IPS-18a (cell line): ENCODE data around the gene TRMT61A.

Experiments
- H3K27ac ChIP-seq: one replicate; pipeline ENCODE4 v1.5.1; 2013; ENCODE audit warnings: low read length
- H3K27me3 ChIP-seq: one replicate; pipeline ENCODE4 v1.6.1; 2013; ENCODE audit warnings: mild to moderate bottlenecking, low read length; ENCODE audit not compliant: control insufficient read depth, insufficient read depth
- H3K36me3 ChIP-seq: one replicate; pipeline ENCODE4 v1.6.1; 2013; ENCODE audit warnings: low read depth, low read length; ENCODE audit not compliant: control insufficient read depth
- H3K4me1 ChIP-seq: one replicate; pipeline ENCODE4 v1.6.1; 2013; ENCODE audit warnings: low read depth, low read length; ENCODE audit not compliant: control insufficient read depth
- H3K4me3 ChIP-seq: one replicate; pipeline ENCODE4 v1.5.1; 2013; ENCODE audit warnings: low read length
- H3K9ac ChIP-seq: one replicate; pipeline ENCODE4 v1.6.1; 2013; ENCODE audit warnings: mild to moderate bottlenecking, low read length, moderate library complexity
- H3K9me3 ChIP-seq: one replicate; pipeline ENCODE4 v1.6.1; 2013; ENCODE audit warnings: low read depth, low read length; ENCODE audit not compliant: control insufficient read depth

The TRMT61A gene

GRCh38 chr14:103542605-103543088 lies 13.7 kb downstream of the TRMT61A start:
- H3K36me3 ChIP-seq, result no peaks in the 10 kb centered on the region
- peak overlapping the region; percentile 47 for H3K4me3 ChIP-seq
- H3K4me1 ChIP-seq, result peaks cover 29% of the 10 kb centered on the region
- no peaks in the 10 kb centered on the region for H3K27me3 ChIP-seq
- peak overlapping the region; percentile 90 for H3K27ac ChIP-seq
- H3K9me3 ChIP-seq, result no peaks in the 10 kb centered on the region
- peak overlapping the region; percentile 80 for H3K9ac ChIP-seq

GRCh38 chr14:103543140-103543539 lies 14.1 kb downstream of the TRMT61A start:
- Histone ChIP-seq H3K9ac (peak overlapping the region; percentile 80), H3K4me1 (peaks cover 29% of the 10 kb centered on the region), H3K4me3 (peak overlapping the region; percentile 25), H3K27me3 (no peaks in the 10 kb centered on the region), H3K9me3 (no peaks in the 10 kb centered on the region), H3K36me3 (no peaks in the 10 kb centered on the region), H3K27ac (peak overlapping the region; percentile 90)

- Histone ChIP-seq H3K9me3 (no peaks in the 10 kb centered on the region), H3K27me3 (no peaks in the 10 kb centered on the region), H3K27ac (no peak overlapping the region), H3K9ac (no peak overlapping the region), H3K4me1 (peaks cover 29% of the 10 kb centered on the region), H3K4me3 (no peak overlapping the region), H3K36me3 (no peaks in the 10 kb centered on the region)
These were observed 14.9 kb downstream of the TRMT61A start for GRCh38 chr14:103543721-103544387.

- H3K9me3 ChIP-seq, result no peaks in the 10 kb centered on the region
- H3K9ac ChIP-seq, result no peak overlapping the region
- no peaks in the 10 kb centered on the region for H3K36me3 ChIP-seq
- H3K4me3 ChIP-seq, result no peak overlapping the region
- no peak overlapping the region for H3K27ac ChIP-seq
- H3K4me1 ChIP-seq, result peaks cover 29% of the 10 kb centered on the region
- no peaks in the 10 kb centered on the region for H3K27me3 ChIP-seq
These were observed 15.6 kb downstream of the TRMT61A start for GRCh38 chr14:103544388-103545218.

GRCh38 chr14:103545219-103545914 lies 16.4 kb downstream of the TRMT61A start:
- no peak overlapping the region for H3K9ac ChIP-seq
- no peak overlapping the region for H3K4me3 ChIP-seq
- peaks cover 28% of the 10 kb centered on the region for H3K4me1 ChIP-seq
- no peaks in the 10 kb centered on the region for H3K36me3 ChIP-seq
- H3K27me3 ChIP-seq, result no peaks in the 10 kb centered on the region
- no peak overlapping the region for H3K27ac ChIP-seq
- H3K9me3 ChIP-seq, result no peaks in the 10 kb centered on the region

GRCh38 chr14:103545915-103546651 lies 17.1 kb downstream of the TRMT61A start:
- no peaks in the 10 kb centered on the region for H3K27me3 ChIP-seq
- peaks cover 24% of the 10 kb centered on the region for H3K4me1 ChIP-seq
- no peaks in the 10 kb centered on the region for H3K9me3 ChIP-seq
- H3K36me3 ChIP-seq, result no peaks in the 10 kb centered on the region
- H3K9ac ChIP-seq, result no peak overlapping the region
- H3K4me3 ChIP-seq, result no peak overlapping the region
- H3K27ac ChIP-seq, result no peak overlapping the region

GRCh38 chr14:103546652-103547454 lies 17.9 kb downstream of the TRMT61A start:
- Histone ChIP-seq H3K9me3 (no peaks in the 10 kb centered on the region), H3K4me1 (peaks cover 19% of the 10 kb centered on the region), H3K4me3 (no peak overlapping the region), H3K9ac (no peak overlapping the region), H3K27me3 (no peaks in the 10 kb centered on the region), H3K27ac (no peak overlapping the region), H3K36me3 (no peaks in the 10 kb centered on the region)

GRCh38 chr14:103547455-103547940 lies 18.5 kb downstream of the TRMT61A start:
- Histone ChIP-seq H3K9me3 (no peaks in the 10 kb centered on the region), H3K36me3 (no peaks in the 10 kb centered on the region), H3K27ac (no peak overlapping the region), H3K9ac (no peak overlapping the region), H3K4me3 (no peak overlapping the region), H3K4me1 (peaks cover 13% of the 10 kb centered on the region), H3K27me3 (no peaks in the 10 kb centered on the region)

- Histone ChIP-seq H3K9ac (no peak overlapping the region), H3K4me1 (peaks cover 9% of the 10 kb centered on the region), H3K9me3 (no peaks in the 10 kb centered on the region), H3K36me3 (no peaks in the 10 kb centered on the region), H3K4me3 (no peak overlapping the region), H3K27me3 (no peaks in the 10 kb centered on the region), H3K27ac (no peak overlapping the region)
These were observed 19.0 kb downstream of the TRMT61A start for GRCh38 chr14:103547941-103548462.
